Natural killer cell (primary cell): ENCODE results near the gene UTP20. TPM values are rescaled to one million over a fixed set of nuclear protein-coding genes. Genes with fewer than 3 reads are reported as not detected.

Source experiments
- ATAC-seq, 3 donors: fragments of 150-1000 bp in 2 of 3; fragments of 200-7000 bp in 1 of 3; cut with Tn5 transposase; 1 replicate in 1 of 3; 2 replicates in 2 of 3; pipeline ENCODE4 v1.10.0; 2021; ENCODE audit warnings: mild to moderate bottlenecking in 2 of 3, moderate library complexity in 2 of 3
- DNase-seq, 2 donors: peaks; one replicate each; pipeline versions ENCODE4 v3.0.0 to v3.0.0-alpha.2; 2013 to 2021; ENCODE audit warnings: mixed read lengths in 1 of 2
- H3K27ac ChIP-seq: one replicate; pipeline ENCODE4 v1.5.1; 2013; ENCODE audit warnings: mild to moderate bottlenecking, low read length
- H3K27me3 ChIP-seq: one replicate; pipeline ENCODE4 v1.6.1; 2013; ENCODE audit warnings: low read length; ENCODE audit not compliant: control insufficient read depth, insufficient read depth
- H3K36me3 ChIP-seq: one replicate; pipeline ENCODE4 v1.6.1; 2013; ENCODE audit warnings: low read length; ENCODE audit not compliant: control insufficient read depth, insufficient read depth
- H3K4me1 ChIP-seq: one replicate; pipeline ENCODE4 v1.6.1; 2013; ENCODE audit warnings: low read length; ENCODE audit not compliant: control insufficient read depth, insufficient read depth
- H3K4me3 ChIP-seq: one replicate; pipeline ENCODE4 v1.5.1; 2013; ENCODE audit warnings: low read length
- H3K9me3 ChIP-seq: one replicate; pipeline ENCODE4 v1.6.1; 2013; ENCODE audit warnings: low read length; ENCODE audit not compliant: control insufficient read depth, insufficient read depth
- H3K27ac Mint-ChIP-seq, 2 donors: one replicate each; pipeline ENCODE4 v1.8.0; 2022; ENCODE audit warnings: mild to moderate bottlenecking in 2 of 2, mixed read lengths in 2 of 2, moderate library complexity in 1 of 2
- H3K27me3 Mint-ChIP-seq, 2 donors: one replicate each; pipeline ENCODE4 v1.8.0; 2022; ENCODE audit warnings: low read depth in 2 of 2, mixed read lengths in 2 of 2
- H3K36me3 Mint-ChIP-seq: one replicate; pipeline ENCODE4 v1.8.0; 2022; ENCODE audit warnings: mixed read lengths
- H3K4me1 Mint-ChIP-seq, 2 donors: one replicate each; pipeline ENCODE4 v1.8.0; 2022; ENCODE audit warnings: mixed read lengths in 2 of 2
- H3K4me3 Mint-ChIP-seq: one replicate; pipeline ENCODE4 v1.8.0; 2022; ENCODE audit warnings: mild to moderate bottlenecking, moderate library complexity, mixed read lengths
- H3K9me3 Mint-ChIP-seq, 2 donors: one replicate each; pipeline ENCODE4 v1.8.0; 2022; ENCODE audit warnings: mixed read lengths in 2 of 2
- WGBS: methylation state at CpG from one replicate; pipeline ENCODE4 v1.1.7; 2013; ENCODE audit warnings: missing lambda C conversion rate; ENCODE audit not compliant: insufficient coverage; 5-methylcytosine and 5-hydroxymethylcytosine counted together
- intact Hi-C: fragments of 100-400 bp; cut with micrococcal nuclease; formaldehyde crosslinking; loops from one replicate; pipeline ENCODE4 v1.14.2; 2022
- total RNA-seq, 4 donors: library from RNA; stranded (reverse); fragments of 120-200 nt in 1 of 4; gene quantifications; one replicate each; pipeline versions ENCODE4 v1.2.3 to v1.2.4, GENCODE V29; 2013 to 2022
- TF ChIP-seq, protein P1 (sequence below): fragments of 200-600 bp; IDR thresholded peaks from one replicate; pipeline ENCODE4 v1.8.0; 2022; ENCODE audit warnings: antibody characterized with exemption

The UTP20 gene
- total RNA-seq, 3 donors from 2014 or later (not counting 1 experiment from before 2014, with no cell fraction given): 7.1 to 10.2 (median 9.0) TPM

DNA sequence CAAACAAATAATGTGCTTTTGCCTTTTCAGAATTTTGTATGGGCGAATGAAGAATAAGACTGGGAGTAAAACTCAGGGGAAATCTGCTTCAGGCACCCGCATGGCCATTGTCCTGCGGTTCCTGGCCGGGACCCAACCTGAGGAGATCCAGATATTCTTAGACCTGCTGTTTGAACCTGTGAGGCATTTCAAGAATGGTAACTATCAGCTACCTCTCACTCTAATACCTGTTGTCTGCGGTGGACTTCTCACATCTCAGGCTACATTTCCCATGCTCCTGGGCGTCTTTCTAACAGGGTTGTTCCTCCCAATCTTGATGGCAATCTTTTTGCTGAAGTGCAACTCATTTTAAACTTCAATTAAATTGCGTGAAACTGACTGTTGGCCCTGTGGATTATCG, 47.1 kb downstream of the UTP20 start:
- no peaks in the 10 kb centered on the region for H3K9me3 Mint-ChIP-seq
- peaks cover 35% of the 10 kb centered on the region for H3K36me3 ChIP-seq

GRCh38 chr12:101327546-101327945, 47.6 kb downstream of the UTP20 start:
- no peaks in the 10 kb centered on the region for H3K9me3 Mint-ChIP-seq
- H3K36me3 ChIP-seq: peaks cover 35% of the 10 kb centered on the region
- H3K4me3 ChIP-seq: no peak overlapping the region
- H3K27ac ChIP-seq: no peak overlapping the region
- no peaks in the 10 kb centered on the region for H3K27me3 ChIP-seq
- no peak overlapping the region for H3K4me3 Mint-ChIP-seq
- no peaks in the 10 kb centered on the region for H3K4me1 ChIP-seq
- no peak for DNase-seq
- ATAC-seq: no peak
- 85% methylated on average over 2 of the region's 2 CpGs for WGBS
- TF ChIP-seq, protein P1, sequence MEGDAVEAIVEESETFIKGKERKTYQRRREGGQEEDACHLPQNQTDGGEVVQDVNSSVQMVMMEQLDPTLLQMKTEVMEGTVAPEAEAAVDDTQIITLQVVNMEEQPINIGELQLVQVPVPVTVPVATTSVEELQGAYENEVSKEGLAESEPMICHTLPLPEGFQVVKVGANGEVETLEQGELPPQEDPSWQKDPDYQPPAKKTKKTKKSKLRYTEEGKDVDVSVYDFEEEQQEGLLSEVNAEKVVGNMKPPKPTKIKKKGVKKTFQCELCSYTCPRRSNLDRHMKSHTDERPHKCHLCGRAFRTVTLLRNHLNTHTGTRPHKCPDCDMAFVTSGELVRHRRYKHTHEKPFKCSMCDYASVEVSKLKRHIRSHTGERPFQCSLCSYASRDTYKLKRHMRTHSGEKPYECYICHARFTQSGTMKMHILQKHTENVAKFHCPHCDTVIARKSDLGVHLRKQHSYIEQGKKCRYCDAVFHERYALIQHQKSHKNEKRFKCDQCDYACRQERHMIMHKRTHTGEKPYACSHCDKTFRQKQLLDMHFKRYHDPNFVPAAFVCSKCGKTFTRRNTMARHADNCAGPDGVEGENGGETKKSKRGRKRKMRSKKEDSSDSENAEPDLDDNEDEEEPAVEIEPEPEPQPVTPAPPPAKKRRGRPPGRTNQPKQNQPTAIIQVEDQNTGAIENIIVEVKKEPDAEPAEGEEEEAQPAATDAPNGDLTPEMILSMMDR: no peak
- no peaks in the 10 kb centered on the region for H3K4me1 Mint-ChIP-seq
- intact Hi-C loops: no loop called here
- no peaks in the 10 kb centered on the region for H3K27me3 Mint-ChIP-seq
- no peak overlapping the region for H3K27ac Mint-ChIP-seq
- peaks cover 15% of the 10 kb centered on the region for H3K36me3 Mint-ChIP-seq
- no peaks in the 10 kb centered on the region for H3K9me3 ChIP-seq

More for the DNA sequence above, 47.1 kb downstream of the UTP20 start:
- TF ChIP-seq, protein P1: no peak
- Histone ChIP-seq H3K4me3 (no peak overlapping the region), H3K4me1 (no peaks in the 10 kb centered on the region), H3K27ac (no peak overlapping the region), H3K27me3 (no peaks in the 10 kb centered on the region), H3K9me3 (no peaks in the 10 kb centered on the region)
- Mint-ChIP-seq H3K4me1 (no peaks in the 10 kb centered on the region), H3K4me3 (no peak overlapping the region), H3K27ac (no peak overlapping the region), H3K36me3 (peaks cover 15% of the 10 kb centered on the region), H3K27me3 (no peaks in the 10 kb centered on the region)
- ATAC-seq (no peak), DNase-seq (no peak)
- intact Hi-C loops: no loop called here
- WGBS: 97% methylated on average over 8 of the region's 8 CpGs

- H3K4me3 Mint-ChIP-seq: no peak overlapping the region
- ATAC-seq (no peak), DNase-seq (no peak)
- H3K27me3 Mint-ChIP-seq: no peaks in the 10 kb centered on the region
- H3K36me3 Mint-ChIP-seq: peaks cover 15% of the 10 kb centered on the region
- 97% methylated on average over 2 of the region's 3 CpGs for WGBS
- no peaks in the 10 kb centered on the region for H3K4me1 Mint-ChIP-seq
- TF ChIP-seq, protein P1: no peak
- Histone ChIP-seq H3K27me3 (no peaks in the 10 kb centered on the region), H3K36me3 (peaks cover 43% of the 10 kb centered on the region), H3K4me3 (no peak overlapping the region), H3K27ac (no peak overlapping the region), H3K4me1 (no peaks in the 10 kb centered on the region), H3K9me3 (no peaks in the 10 kb centered on the region)
- intact Hi-C loops: no loop called here
- H3K27ac Mint-ChIP-seq: no peak overlapping the region
- no peaks in the 10 kb centered on the region for H3K9me3 Mint-ChIP-seq
These were observed 49.0 kb downstream of the UTP20 start for GRCh38 chr12:101328917-101329316.

DNA sequence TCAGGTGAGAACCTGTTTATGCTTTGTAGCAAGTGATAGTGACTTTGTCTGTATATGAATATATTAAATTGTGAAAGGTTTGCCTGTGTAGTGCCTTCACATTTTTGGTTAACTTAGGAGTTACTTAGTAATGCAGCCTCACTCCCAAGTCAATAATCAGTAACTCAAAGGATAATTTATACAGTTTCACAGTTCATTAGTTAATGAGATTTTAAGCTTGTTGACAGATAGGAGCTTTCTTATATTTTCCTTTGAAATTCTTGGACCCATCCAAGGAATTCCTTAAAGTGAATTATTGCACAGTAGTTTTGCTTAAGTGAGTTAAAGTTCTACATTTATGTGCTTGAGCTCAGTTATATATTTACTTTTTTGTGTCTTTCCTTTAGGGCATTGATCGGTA, 50.7 kb downstream of the UTP20 start:
- no peak overlapping the region for H3K27ac ChIP-seq
- no CpG with 5 or more reads among the region's 1 CpG for WGBS
- H3K9me3 Mint-ChIP-seq: no peaks in the 10 kb centered on the region
- H3K27ac Mint-ChIP-seq: no peak overlapping the region
- DNase-seq: no peak
- no peak overlapping the region for H3K4me3 Mint-ChIP-seq
- H3K36me3 Mint-ChIP-seq: peaks cover 15% of the 10 kb centered on the region
- no peaks in the 10 kb centered on the region for H3K9me3 ChIP-seq
- no peaks in the 10 kb centered on the region for H3K27me3 ChIP-seq
- no peak for ATAC-seq
- no peaks in the 10 kb centered on the region for H3K27me3 Mint-ChIP-seq
- TF ChIP-seq, protein P1: no peak
- peaks cover 45% of the 10 kb centered on the region for H3K36me3 ChIP-seq
- intact Hi-C loops: no loop called here
- H3K4me3 ChIP-seq: no peak overlapping the region
- H3K4me1 Mint-ChIP-seq: no peaks in the 10 kb centered on the region
- no peaks in the 10 kb centered on the region for H3K4me1 ChIP-seq
